Measurements from ENCODE around the gene NRIP1. TPM values are rescaled to one million over a fixed set of nuclear protein-coding genes. Genes with fewer than 3 reads are reported as not detected.

NRIP1 gene
- total and polyA plus RNA-seq, 9 of the 15 experiments (the other 6 are each of a cell fraction or from before 2014, with no cell fraction given) = 4.3 to 42.8 (median 19.6) TPM

GRCh38 chr21:15027056-15027455 is 37.7 kb downstream of the NRIP1 start:
- no peak overlapping the region for H2AFZ ChIP-seq (ENCODE audit: low read depth, low read length)
- ChIA-PET CTCF (ENCODE audit: low intra/inter-chr PET ratio) (no interaction called here), POLR2A (no interaction called here)
- H3K36me3 ChIP-seq (ENCODE audit: control insufficient read depth, insufficient read depth, low read length) = peaks cover 9% of the 10 kb centered on the region; the same call in 2 of the 3 replicates
- H3K4me2 ChIP-seq (ENCODE audit: insufficient read depth, low read length) = no peak overlapping the region
- no peaks in the 10 kb centered on the region for H3K27me3 ChIP-seq (ENCODE audit: control insufficient read depth in 2 of 2, insufficient read depth in 2 of 2, low read length in 2 of 2)
- peaks cover 79% of the 10 kb centered on the region for H3K79me2 ChIP-seq (ENCODE audit: control insufficient read depth, insufficient read depth, low read length)
- TF ChIP-seq MXD1 (CRISPR knock-in tag; IDR thresholded peaks at IDR 0.05; ENCODE audit: borderline replicate concordance, poor library complexity, severe bottlenecking) (no peak), THRAP3 (IDR thresholded peaks at IDR 0.05; ENCODE audit: borderline replicate concordance) (no peak), ZNF407 (IDR thresholded peaks at IDR 0.05; ENCODE audit: low read depth) (no peak), HLTF (IDR thresholded peaks at IDR 0.05) (no peak), CCAR2 (IDR thresholded peaks at IDR 0.05; ENCODE audit: low read depth, low read length) (no peak), ZNF124 (CRISPR knock-in tag; IDR thresholded peaks at IDR 0.05) (no peak), BRF1 (IDR thresholded peaks at IDR 0.05; ENCODE audit: borderline replicate concordance, extremely low read depth, insufficient read length) (no peak), SREBF1 (IDR thresholded peaks at IDR 0.05; ENCODE audit: borderline replicate concordance, low read depth, low read length) (no peak)
- no peak for DNase-seq (ENCODE audit: extremely low read depth in 1 of 4, low spot score in 3 of 4)
- H3K9ac ChIP-seq (ENCODE audit: insufficient read depth in 1 of 2, low read depth in 2 of 2, low read length in 2 of 2) = no peak overlapping the region
- H3K4me3 ChIP-seq = no peak overlapping the region
- no peak overlapping the region for H3K27ac ChIP-seq (ENCODE audit: extremely low read depth, low read depth, low read length)
- in situ Hi-C loops (cut with MboI) = loop anchor here (25.0 kb wide), 1 partner anchor 1690 kb away; no protein-coding TSS in a partner anchor
- H4K20me1 ChIP-seq (replicated peaks; ENCODE audit: control insufficient read depth, insufficient read depth, low read length) = no peaks in the 10 kb centered on the region
- intact Hi-C loops (cut with micrococcal nuclease) = no loop called here
- no peak for FAIRE-seq
- H3K9me3 ChIP-seq (replicated peaks; ENCODE audit: control insufficient read depth, insufficient read depth, low read depth, low read length) = no peaks in the 10 kb centered on the region
- no TSS peak for BruUV-seq (replicated peaks)
- ATAC-seq = no peak
- H3K9me1 ChIP-seq (ENCODE audit: control insufficient read depth, insufficient read depth, low read length) = no peaks in the 10 kb centered on the region
- 97% methylated on average over 5 of the region's 5 CpGs for WGBS (ENCODE audit: insufficient coverage, low coverage, missing lambda C conversion rate)
- no peaks in the 10 kb centered on the region for H3K4me1 ChIP-seq (replicated peaks in 1 of 2; ENCODE audit: control insufficient read depth in 2 of 2, insufficient read depth in 2 of 2, low read length in 2 of 2)

Measured in K562 (cell line).